ENCODE results near the gene SETD5.
"Not testable (repeated sequence)": the region's sequence is repeated elsewhere in the genome, so short reads cannot be mapped to it uniquely, and the experiment has no call there.

Gene SETD5

DNA sequence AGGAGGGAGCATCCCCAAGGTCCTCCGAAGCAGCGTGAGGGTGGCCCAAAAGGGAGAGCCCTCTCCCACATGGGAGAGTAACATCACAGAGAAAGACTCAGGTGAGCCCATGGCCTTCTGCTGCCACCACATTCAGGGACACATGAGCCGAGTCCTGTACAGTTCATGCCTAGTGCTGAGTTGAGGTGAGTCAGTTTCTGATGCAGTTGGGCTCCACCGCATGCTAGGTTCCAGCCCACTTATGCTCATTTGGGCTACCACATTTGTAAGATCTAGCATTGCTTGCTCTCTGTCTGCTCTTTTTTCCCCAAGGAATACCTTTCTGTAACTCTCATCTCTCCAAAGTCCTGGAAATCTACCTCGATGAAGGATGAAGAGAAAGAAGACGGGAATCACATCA is 77.1 kb downstream of the SETD5 start:
- DNase-seq, result no peak

DNA sequence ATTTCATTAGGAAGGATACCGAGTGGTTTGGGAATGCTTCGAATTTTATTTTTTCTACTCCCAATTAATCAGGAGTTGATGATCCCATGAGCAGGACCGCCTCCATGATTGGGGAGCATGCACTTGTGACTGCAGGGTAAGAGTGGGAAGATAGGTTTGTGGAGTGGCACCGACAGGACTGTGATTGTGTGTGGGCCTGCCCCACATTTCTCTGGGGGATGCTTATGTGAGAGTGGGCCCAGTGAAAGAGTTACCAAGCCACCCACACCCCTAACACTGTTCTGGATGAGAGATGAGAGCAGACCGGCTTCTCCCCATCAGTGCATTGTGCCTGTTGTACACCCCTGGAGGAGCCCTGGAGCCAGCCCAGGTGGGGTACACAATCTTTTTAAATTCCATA is 79.5 kb downstream of the SETD5 start:
- DNase-seq, result no peak

DNA sequence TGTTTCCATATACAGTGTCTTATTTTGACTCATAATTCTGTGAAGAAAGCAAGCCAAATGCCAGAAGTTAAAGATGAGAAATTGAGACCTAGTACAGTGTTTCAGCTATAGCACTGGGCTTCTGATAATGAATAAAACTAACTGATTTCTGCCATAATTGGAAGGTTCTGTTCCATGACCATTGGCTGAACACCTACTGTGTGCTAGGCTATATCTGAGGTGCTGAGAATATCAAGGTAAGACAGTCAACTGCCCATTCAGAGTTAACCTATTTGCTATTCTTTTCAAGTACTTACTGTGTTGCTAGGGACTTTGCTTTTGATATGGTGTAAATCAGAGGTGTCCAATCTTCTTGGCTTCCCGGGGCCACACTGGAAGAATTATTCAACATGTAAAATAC is 82.8 kb downstream of the SETD5 start:
- DNase-seq, result no peak

DNA sequence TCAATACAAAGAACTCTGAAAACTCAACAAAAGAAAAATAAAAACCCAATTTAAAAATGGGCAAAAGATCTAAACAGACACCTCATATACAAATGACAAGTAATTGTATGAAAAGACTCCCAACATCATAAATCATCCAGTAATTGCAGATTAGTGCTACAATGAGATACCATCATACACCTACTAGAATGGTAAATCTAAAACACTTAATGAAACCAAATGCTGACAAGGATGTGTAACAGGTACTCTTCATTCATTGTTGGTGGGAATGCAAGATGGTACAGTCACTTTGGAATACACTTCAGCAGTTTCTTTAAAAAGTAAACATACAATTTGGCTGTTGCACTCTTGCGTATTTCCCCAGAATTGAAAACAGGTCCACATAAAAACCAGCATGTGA is 87.8 kb downstream of the SETD5 start:
- DNase-seq, result no peak

DNA sequence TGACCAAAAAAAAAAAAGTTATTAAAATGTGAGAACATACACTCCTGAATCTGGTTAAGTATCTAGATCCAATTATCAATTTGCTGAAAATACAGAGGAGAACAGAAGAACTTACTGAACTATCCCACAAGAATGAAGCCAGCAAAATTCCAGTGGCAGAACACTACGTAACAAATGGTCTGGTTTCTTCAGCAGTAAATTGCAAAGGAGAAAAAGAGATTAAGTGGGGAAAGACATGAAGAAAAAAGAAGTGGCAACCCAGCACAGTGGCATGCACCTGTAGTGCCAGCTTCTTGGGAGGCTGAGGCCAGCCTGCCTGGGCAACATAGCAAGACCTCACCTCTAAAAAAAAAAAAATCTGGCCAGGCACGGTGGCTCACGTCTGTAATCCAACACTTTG is 94.1 kb downstream of the SETD5 start:
- no peak for DNase-seq

DNA sequence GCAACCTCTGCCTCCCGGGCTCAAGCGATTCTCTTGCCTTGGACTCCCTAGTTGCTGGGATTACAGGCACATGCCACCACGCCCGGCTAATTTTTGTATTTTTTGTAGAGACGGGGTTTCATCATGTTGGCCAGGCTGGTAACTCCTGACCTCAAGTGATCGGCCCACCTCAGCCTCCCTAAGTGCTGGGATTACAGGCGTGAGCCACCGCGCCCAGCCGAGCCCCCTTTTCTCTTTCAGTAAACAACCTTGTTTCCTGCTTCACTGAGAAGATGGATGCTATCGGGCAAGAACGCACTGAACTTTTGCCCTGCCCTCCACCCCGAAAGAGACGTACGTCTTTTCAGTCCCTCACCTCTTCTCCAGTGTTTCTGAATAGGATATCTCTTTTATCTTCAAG is 96.6 kb downstream of the SETD5 start:
- DNase-seq, result not testable (repeated sequence)

DNA sequence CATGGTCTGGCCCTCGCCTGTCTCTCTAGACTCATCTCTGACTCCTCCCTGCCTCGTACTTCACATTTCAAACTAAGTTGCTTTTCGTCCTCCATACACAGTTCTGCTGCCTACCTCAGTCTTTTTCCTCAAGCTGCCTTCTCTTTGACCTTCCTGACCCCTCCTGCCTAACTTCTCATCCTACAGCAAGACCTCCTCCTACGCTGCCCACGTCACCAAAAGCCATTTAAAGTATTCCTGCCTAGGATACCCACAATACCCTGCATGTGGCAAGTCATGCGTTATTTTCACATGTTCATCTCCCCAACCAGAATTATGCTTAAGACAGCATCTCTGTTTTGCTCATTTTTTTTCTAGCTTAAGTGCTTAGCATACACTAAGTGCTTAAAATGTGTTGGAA is 99.5 kb downstream of the SETD5 start:
- no peak for DNase-seq

DNA sequence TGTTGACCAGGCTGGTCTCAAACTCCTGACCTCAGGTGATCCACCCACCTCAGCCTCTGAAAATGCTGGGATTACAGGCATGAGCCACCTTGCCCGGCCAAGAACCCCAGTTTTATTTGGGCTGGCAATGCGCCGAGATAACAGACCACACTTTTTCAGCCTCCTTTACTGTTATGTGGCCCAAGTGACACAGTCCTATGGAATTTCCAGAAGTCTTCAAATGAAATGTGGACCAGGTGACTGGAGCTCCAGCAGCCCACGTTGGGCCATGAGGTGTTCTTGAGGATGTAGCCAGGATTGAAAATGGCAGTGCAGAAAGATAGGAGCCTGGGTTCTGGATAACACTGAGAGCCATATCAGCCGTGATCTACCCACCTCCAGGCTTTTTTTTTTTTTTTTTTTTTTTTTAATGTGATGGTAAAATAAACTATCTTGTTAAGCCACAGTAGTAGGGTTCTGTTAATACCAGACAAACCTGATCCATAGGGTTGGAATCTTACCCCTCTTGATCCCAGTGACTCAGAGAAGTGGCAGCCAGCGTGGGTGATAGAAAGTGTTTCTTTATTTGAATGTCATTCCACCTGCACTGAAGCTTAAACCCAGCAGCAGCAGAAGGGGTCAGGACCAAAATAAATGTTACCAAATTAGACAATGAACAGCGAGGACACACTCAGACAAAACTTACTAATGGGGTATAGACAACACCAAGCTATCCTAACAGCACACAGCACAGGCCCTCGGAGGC is 100.6 kb downstream of the SETD5 start:
- no peak for DNase-seq

DNA sequence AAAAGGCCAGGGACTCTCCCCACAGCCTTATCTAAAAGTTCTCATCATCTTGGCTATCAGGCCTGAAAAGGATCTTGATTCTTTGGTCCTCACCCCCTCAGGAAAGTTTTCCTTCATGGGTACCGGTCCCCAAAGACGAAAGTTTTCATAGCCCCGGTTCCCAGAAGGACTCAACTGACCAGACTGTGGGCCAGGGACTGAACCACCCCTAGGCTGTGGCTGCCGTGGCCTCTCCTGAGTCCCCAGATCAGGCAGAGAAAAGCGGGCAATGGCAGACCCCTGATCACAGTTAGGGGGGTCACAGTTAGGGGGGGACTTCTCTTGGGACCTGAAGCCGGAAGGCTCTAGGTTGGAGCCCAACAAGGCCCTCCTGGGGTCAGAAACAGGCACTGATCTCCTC is 101.4 kb downstream of the SETD5 start:
- no peak for DNase-seq

DNA sequence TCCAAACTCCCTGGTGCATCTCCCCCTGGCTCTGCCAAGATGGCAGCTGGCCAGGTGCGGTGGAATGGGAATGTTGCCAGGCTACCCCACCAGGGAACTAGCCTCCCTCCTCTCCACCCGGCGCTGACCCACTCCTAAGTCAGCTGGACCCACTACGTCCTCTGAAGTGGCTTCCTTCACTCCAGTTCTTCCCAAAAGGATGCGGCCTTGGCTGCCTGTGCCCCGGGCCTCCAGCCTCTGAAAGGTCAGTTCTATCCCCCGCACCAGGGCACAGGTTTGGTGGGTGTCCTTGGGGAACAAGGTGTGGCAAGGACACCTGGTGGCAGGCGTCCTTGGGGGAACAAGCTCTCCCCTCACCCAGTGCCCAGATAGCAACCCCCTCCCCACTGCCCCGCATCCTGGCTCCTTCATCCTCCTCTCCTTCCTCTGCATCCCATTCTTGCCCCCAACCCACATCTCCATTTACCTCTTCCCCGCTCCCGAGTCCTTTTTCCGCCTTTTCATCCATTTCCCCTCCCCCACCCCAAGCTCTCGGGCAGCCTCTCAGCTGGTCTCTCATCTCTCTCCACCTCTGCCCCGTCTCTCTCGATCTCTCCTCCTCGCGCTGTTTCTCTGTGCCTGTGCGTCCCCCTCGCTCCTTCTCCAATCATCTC is 102.2 kb downstream of the SETD5 start:
- no peak for DNase-seq

DNA sequence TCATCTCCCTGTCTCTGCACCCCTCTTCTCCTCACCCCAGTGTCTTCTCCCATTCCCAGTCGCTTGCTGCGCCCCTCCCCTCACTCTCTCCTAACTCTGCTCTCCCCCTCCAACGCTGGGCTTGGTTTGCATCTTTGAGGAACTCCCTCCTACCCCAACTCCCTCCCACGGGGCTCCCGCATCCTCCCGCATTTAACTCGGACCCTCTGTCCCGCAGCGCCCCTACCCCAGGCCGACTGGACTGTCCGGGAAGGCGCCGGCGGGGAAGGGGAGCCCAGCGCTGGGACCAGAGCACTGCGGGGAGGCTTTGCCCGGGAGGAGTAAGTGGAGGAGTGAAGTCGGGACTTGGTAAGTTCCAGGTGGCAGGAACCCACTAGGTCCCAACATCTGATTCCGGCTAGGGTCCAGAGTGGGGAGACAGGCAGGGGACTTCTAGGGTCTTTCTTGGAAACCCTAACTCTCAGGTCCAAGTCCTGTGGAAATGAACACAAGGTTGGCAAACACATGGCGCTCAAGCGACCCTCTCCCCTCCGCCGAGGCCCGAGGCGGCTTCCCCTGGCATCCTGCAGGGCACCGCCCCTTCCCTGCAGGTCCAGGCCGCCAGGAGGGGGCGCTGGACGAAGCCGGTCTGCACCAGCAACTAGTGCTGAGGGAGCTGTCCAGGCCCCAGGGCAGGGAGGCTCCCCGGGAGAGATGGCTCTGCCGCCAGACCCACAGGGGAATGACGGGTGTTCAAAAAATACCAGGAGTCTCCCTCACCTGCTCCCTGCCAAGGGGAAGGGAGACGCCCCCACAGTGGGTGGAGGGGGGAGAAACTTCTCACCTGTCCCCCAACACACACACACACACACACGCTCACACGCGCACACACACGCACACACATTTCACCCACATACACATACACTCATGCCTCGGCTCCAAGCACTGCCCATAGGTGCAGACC is 103.0 kb downstream of the SETD5 start:
- peak; percentile 69 for DNase-seq

DNA sequence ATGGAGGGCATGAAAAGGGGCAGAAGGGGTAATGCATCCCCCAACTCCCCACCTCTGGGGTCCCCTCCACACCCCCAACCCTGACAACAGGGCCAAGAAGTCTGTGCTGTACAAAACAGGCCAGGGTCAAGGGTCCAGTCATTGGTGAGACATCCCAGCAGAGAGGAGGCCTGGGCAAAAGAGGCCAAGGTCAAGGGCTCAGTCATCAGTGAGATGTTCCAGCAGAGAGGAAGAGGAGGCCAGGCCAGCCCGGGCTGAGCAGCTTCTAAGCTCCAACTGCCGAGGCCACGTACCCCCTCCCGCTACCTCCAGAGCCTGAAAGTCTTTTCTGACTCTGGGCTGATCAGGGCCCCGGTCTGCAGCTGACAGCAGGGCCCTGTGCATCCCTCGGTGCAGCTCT is 103.8 kb downstream of the SETD5 start:
- DNase-seq, result no peak

DNA sequence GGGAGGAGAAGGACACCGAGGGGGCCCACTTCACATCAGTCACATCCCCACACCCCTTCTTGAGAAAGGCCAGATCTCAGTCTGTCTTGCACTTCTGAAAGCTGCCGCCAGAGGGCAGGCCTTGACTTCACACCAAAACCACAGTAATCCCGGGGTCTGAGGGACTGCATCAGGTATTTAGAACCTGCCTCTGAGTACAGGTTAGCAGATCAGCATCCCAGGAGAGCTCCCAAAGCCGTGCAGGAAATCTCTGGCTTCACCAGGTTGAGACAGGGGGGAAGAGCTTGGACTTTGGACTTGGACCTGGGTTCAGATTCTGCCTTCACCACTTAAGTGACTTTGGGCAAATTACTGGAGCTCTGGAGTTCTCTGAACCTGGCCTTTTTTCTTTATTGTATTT is 105.9 kb downstream of the SETD5 start:
- peak; percentile 79 for DNase-seq

DNA sequence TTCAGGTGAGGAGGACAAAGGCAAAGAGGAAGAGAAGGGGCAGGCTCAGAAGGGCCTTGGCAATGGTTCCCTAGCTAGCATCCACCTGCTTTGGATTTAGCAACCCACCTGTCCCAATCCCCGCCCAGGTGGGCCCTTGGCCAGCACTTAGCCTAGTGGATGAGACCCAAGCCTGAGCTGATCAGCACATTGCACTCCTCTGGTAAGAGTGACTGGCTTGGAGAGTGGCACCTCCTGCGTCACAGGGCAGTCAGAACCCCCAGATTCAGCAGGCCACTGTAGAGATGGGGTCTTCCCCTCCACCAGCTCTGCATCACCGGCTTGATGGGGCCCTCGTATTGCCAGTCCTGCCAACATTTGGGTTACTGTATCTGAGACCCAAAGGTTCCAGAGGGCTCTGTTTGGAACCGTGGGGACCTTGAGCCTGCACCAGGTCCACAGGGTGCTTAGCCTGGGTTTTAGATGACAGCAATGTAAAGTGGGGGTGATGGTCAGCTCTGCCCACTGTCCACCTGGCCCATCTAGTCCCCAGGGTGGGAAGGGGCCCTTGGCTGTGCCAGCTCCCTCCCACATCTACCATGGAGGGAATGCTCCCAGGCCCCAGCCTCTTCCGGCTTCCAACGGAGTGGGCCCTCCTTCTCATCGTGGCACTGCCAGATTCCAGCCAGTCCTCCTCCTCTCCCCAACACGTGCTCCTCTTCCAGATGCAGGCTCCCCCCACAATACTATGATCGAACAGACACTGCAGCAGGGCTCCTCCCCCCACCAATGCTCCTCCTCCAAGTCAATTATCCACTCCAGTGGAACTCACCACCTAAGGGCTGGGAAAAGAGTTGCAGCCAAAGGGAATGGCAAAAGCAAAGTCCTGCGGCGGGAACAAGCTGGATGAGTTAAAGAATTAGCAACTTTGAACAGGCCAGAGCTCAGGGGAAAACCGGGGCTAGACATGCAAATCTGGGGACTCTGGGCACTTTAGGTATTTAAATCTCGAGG is 110.5 kb downstream of the SETD5 start:
- no peak for DNase-seq

DNA sequence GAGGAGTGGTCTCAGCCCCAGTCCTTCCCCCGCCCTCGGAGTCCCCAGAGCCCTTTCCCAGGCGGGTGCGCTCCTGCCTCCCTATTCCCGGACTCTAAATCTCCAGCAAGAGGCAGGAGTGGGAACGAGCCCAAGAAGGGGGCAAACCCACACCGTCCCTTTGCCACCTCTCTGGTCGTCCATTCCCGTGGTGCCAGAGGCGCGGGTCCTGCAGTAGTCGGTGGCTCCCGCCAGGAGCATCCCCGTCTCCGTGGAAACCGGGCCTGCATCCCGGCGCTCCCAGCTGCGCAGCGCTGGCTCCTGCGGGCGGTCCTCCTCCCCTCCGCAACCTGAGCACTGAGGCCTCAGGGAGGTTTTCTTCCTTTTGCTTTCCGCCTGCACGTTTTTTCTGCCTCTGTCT is 111.4 kb downstream of the SETD5 start:
- no peak for DNase-seq

DNA sequence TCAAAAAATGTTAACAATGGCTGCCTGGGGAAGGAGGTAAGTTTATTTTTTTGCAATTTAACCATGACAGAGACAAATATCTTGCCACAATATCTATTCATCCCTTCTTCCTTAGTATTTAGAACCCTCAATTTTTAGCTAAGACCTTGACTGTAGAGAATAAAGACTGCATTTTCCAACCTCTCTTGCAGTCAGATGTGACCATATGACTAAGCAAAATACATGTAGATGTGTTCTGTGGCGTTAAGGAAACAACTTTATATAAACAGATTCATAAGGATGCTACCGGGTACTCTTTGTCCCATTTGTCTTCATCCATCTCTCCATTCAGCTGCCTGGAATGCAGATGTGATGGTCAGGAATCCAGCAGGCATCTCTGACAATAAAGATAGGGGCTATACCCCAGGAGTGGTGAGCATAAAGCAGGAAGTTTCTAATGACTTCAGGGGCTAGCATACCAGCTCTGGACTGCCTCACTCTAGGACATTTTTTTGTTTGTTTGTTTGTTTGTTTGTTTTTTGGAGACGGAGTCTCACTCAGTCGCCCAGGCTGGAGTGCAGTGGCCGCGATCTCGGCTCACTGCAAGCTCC is 115.1 kb downstream of the SETD5 start:
- DNase-seq, result no peak

DNA sequence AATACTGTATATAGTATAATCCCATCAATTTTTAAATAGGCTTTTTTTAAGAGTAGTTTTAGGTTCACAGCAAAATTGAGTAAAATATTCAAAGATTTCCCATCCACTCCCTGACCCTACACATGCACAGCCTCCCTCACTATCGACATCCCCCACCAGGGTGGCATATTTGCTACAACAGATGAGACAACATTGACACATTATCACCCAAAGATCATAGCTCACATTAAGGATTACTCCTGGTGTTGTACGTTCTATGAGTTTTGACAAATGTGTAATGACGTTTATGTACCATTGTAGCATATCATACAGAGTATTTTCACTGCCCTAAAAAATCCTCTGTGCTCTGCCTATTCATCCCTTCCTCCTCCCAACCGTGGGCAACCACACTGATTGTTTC is 116.9 kb downstream of the SETD5 start:
- DNase-seq, result no peak

DNA sequence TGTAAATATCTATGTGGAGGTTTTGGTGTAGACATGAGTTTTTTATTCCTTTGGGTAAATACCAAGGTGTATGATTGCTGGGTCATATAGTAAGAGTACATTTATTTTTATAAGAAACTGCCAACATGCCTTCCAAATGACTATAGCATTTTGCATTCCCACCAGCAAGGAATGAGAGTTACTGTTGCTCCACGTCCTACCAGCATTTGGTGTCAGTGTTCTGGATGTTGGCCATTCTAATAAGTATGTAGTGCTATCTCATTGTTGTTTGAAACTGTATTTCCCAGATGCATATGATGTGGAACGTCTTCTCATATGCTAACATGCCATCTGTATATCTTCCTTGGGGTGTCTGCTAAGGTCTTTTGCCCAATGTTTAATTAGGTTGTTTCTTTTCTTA is 117.5 kb downstream of the SETD5 start:
- DNase-seq, result no peak

DNA sequence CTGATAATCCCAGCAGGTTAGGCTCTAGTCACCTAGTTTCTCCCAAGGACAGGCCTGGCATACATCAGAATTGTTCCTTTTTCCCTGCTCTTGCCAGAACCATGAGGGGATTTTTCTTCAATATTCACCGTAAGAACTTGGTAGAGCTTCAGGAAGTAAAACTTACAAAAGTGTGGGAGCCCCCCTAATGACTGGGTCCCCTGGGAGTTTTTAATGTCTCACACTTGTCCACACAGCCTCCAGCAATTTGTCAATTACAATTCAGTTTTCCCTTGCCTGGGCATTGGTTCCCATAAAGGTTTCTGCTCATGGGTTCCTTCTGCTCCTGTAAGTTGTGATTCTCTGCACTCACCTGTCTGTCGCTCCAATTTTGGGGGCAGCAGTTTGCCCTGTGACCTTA is 127.7 kb downstream of the SETD5 start:
- DNase-seq, result no peak
